Retinal pigment epithelial cell (primary cell): ENCODE data around the gene RBM19.
A peak's percentile ranks its signal among the peaks of the same experiment; 100 is the strongest.

Experiments used
- DNase-seq: peaks from one replicate; pipeline ENCODE4 v3.0.0-alpha.2; 2010; ENCODE audit warnings: low read depth
- H3K4me3 ChIP-seq: 2 replicates; pipeline ENCODE4 v1.5.1; 2011; ENCODE audit warnings: mild to moderate bottlenecking, low read length, control low read depth, moderate library complexity
- TF ChIP-seq, protein P1 (sequence below): conservative IDR thresholded peaks from 2 replicates; pipeline ENCODE4 v1.5.1; 2011; ENCODE audit warnings: low read depth, low read length, control low read depth, inconsistent platforms

The RBM19 gene

DNA sequence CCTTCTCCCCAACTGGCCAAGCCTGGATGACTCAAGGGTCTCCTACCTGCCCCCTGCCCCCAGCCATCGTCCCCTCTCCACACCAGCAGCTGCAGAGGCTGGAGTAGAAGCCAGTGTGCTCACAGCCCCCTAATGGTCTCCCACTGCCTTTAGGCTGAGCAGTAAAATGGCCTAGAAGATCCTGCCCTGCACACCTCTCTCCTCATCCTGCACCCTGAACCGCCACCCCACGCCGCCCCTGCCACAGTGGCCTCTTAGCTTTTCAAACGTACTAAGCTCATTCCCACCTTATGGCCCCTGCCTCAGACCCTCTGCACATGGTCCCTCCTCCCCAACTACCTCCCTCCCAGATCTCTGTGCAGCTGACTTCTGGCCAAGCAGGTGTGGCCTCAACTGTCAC lies 46.3 kb downstream of the RBM19 start:
- no peak for DNase-seq
- TF ChIP-seq, protein P1, sequence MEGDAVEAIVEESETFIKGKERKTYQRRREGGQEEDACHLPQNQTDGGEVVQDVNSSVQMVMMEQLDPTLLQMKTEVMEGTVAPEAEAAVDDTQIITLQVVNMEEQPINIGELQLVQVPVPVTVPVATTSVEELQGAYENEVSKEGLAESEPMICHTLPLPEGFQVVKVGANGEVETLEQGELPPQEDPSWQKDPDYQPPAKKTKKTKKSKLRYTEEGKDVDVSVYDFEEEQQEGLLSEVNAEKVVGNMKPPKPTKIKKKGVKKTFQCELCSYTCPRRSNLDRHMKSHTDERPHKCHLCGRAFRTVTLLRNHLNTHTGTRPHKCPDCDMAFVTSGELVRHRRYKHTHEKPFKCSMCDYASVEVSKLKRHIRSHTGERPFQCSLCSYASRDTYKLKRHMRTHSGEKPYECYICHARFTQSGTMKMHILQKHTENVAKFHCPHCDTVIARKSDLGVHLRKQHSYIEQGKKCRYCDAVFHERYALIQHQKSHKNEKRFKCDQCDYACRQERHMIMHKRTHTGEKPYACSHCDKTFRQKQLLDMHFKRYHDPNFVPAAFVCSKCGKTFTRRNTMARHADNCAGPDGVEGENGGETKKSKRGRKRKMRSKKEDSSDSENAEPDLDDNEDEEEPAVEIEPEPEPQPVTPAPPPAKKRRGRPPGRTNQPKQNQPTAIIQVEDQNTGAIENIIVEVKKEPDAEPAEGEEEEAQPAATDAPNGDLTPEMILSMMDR = no peak
- no peak overlapping the region for H3K4me3 ChIP-seq

DNA sequence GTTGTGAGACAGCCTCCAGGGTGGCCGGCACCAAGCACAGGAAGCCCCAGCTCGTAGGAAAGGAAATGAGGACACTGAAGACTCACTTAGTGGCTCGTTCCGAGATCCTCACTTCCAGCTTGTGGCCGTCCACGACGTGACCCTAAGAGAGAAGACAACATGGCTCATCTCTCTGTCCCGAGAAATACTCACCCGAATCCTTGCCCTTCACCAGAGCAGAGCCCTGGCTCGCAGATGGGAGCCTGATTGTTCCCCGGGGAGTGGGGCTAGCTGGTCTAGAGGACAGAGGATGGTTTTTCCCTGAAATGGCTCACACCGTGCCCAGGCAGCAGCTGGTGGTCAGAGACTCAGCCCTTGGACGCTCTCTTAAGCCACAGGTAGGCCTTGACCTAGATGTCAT lies 47.8 kb downstream of the RBM19 start:
- DNase-seq = no peak
- TF ChIP-seq, protein P1 = no peak
- no peak overlapping the region for H3K4me3 ChIP-seq

DNA sequence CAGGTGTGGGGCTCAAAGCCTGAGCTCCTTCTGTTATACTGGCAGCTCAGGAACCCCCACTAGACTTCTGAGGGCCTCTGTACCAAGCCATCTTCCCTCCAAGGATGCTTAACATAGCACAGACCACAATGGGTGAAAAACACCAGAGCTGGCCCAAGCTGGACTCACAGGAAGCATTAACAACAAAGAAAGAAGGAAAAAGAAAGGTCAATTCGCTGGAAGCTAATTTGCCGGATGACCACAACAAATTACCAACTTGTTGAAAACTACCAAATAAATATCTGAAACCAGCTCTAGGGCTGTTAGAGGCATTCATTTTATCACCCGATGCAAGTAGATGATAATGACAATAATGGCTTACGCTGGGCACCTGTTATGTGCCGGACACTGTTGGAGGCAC lies 48.7 kb downstream of the RBM19 start:
- TF ChIP-seq, protein P1 = no peak

DNA sequence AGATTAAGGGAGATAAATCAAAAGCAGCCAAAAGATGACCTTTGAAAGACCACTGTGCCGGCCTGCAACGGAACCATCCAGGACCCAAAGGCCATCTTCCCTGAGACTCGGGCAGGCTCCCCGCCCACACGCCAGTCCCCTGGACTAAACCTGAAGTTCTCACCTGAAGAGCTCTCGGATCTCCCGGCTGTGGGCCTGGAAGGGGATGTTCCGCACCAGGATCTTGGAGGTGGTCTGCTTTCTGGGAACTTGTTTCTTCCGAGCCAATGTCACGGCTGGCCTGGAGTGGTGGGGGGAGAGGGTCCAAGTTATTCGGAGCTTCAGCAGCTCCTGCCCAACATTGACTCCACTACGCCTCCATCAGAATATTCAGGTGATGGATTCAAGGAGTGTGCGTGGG lies 51.3 kb downstream of the RBM19 start:
- TF ChIP-seq, protein P1 = no peak
- no peak for DNase-seq
- H3K4me3 ChIP-seq = no peak overlapping the region

More for the DNA sequence above, 48.7 kb downstream of the RBM19 start:
- DNase-seq = no peak
- H3K4me3 ChIP-seq = no peak overlapping the region

DNA sequence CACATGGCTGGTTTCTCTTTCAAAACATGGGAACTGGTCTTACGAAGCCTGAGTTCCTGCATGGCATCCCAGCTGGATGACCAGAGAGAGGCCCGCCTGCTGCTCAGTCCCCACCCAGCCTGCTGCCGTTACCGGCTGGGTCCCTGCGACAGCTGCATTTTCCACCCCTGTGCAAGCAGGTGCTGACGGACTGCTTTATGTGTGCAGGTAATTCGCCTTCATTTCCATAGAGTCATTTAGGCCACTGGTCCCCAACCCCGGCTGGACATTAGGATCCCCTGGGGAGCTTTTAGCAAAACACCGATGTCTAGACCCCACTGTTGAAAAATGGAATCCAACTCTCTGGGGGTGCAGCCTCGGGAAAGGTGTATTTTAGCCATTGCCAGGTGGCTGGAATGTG lies 51.9 kb downstream of the RBM19 start:
- DNase-seq = no peak
- TF ChIP-seq, protein P1 = no peak

DNA sequence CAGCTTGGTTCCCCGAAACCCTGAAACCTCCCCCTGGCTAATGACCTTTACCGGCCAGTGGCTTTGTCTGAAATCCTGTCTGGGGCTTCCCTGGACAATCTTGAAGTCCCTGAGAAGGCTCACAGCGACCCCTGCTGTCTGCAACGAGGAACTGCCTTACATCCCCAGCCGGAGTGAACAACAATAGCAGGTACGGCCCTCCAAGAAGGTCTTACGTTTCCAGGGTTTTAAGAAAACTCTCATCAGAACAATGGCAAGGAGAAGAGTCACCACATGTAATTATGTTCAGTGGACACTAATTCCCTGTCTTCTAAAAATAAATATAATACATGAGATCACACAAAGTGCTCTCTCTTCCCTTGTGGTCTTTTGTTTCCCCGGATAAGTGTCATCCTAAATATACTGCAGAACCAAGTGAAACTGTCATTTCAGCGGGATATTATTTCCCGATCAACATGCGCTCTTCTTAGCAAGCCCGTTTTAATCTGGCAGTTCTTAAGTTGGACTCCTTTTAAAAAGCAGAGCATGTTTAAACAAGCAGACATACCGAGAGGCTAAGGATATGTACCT lies 53.3 kb downstream of the RBM19 start:
- no peak overlapping the region for H3K4me3 ChIP-seq
- DNase-seq = no peak
- TF ChIP-seq, protein P1 = peak; percentile 99

More for the DNA sequence above, 51.9 kb downstream of the RBM19 start:
- no peak overlapping the region for H3K4me3 ChIP-seq

DNA sequence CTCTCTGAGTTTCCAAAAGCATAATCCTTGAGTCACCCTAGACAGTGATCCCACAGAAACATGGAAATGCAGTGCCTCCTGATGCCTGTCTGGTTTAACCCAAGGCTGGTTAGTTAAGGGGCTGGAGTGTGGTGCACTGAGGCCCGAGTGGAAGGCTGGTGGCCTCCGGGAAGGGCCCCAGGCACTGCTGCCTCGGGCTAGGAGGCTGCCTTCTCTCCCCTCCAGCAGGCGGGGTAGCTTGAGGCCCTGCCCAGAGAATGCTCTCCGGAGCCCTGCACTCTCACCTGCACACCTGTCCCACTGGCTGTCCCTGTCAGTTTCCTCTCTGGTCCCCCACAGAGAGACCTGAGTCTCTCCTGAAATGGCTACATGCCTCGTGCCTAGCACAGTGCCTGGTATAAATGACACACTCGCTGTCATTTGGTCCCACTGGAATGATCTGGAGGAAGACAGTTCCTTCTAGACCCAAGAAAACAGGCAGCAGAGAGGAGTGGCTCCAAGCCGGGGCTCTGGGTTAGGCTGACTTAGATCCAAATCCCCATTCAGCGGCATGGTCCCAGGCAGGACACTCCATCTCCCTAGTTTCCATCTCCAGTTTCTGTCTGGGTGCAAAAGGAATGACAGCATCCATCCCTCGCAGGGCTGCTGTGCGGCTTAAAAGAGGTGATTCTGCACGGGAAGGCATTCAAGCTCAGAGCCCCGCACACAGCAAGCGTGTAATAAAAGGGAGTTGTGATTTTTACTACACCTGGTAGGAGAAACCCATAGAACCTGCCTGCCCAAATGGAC lies 54.0 kb downstream of the RBM19 start:
- TF ChIP-seq, protein P1 = no peak
- DNase-seq = no peak
- H3K4me3 ChIP-seq = no peak overlapping the region
